NCI-H2029 (cell line): ENCODE data around the gene EMC1.
"Not testable (repeated sequence)": the region's sequence is repeated elsewhere in the genome, so short reads cannot be mapped to it uniquely, and the experiment has no call there.

Experiments used
- DNase-seq: peaks from one replicate; lab custom pipeline; 2025; lab: John Stamatoyannopoulos, UW

Gene EMC1

GRCh38 chr1:19216585-19216984 is 34.7 kb downstream of the EMC1 start:
- not testable (repeated sequence) for DNase-seq

- no peak for DNase-seq
These were observed 37.7 kb downstream of the EMC1 start for GRCh38 chr1:19213580-19213979.

GRCh38 chr1:19212167-19212566 is 39.2 kb downstream of the EMC1 start:
- no peak for DNase-seq

DNA sequence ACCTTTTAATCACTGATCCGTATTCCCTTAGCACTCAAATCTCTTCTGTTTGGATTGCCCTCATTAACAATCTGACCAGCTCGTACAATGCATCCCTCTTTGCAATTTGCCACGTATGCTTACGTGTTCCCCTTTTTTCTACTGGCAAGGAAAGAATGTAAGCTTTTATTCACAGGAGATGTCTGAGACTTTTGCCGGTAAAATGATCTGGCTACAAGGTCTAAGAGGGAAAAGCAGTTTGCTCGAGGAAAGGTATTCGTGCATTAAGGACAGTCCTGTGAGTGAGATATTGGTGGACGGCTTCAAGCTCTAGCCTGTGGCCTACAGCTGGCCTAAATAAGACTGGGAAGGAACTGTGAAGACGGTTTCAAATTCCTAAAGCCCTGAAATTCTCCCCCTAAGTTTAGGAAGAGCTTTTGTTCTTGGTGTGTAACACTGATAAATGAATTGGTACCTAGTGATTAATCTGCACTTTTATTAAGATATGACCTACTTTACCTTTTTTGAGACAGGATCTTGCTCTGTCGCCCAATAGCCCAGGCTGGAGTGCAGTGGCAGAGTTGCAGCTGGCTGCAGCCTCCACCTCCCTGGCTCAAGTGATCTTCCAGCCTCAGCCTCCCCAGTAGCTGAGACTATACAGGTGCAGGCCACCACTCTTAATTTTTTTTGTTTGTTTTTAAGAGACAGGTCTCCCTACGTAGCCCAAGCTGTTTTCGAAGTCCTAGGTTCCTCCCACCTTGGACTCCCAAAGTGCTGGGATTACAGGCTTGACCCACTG is 40.4 kb downstream of the EMC1 start:
- no peak for DNase-seq

- peak; percentile 94 for DNase-seq
These were observed 41.1 kb downstream of the EMC1 start, which contains the start of gene UBR4 for GRCh38 chr1:19209990-19210771. UBR4 (minus strand) TSS chr1:19210266; CDS start chr1:19210248, 18 bp downstream.

GRCh38 chr1:19209439-19209989 is 41.8 kb downstream of the EMC1 start:
- DNase-seq, result no peak

GRCh38 chr1:19208710-19209438 is 42.5 kb downstream of the EMC1 start:
- DNase-seq, result no peak

- DNase-seq, result no peak
These were observed 44.4 kb downstream of the EMC1 start for GRCh38 chr1:19206947-19207346.

- DNase-seq, result no peak
These were observed 45.5 kb downstream of the EMC1 start for GRCh38 chr1:19205845-19206244.

- DNase-seq, result no peak
These were observed 45.9 kb downstream of the EMC1 start for GRCh38 chr1:19205403-19205802.

GRCh38 chr1:19204446-19205266 is 46.7 kb downstream of the EMC1 start:
- DNase-seq, result no peak

- peak; percentile 12 for DNase-seq
These were observed 47.9 kb downstream of the EMC1 start for GRCh38 chr1:19203440-19203839.

DNA sequence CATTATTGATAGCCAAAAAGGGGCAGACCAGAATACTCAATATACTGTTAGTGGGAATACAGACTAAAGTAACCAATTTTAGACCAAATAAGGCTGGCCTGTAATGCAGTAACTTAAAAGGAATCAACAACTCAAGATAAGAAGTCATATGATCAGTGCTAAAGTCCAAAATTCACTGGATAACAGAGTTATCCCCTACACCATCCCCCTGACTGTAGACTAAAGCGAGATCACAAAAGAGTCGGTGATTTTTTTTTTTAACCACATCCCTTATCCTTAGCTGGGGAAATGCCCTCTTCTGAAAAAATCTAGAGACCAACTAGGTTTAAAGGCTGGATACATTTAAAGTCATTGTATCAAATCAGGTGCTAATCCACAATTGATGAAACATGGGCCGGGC is 48.9 kb downstream of the EMC1 start:
- no peak for DNase-seq

DNA sequence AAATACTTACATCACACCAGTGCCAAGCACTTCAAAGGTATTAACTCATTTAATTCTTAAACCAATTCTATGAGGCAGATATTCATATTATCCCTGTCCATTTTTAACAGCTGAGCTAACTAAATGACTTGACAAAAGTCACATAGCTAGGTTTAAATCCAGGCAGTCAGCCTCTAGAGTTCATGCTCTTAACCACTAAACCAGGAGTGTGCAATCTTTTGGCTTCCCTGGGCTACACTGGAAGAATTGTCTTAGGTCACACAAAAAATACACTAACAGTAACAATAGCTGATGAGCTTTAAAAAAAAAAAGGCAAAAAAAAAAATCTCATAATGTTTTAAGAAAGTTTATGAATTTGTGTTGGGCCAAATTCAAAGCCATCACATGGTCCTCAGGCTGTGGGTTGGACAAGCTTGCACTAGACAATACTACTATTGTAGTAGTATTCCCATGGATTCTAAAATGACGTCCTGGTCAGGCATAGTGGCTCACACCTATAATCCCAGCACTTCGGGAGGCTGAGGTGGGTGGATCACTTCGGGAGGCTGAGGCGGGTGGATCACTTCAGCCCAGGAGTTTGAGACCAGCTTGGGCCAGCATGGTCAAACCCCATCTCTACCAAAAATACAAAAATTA is 51.2 kb downstream of the EMC1 start:
- no peak for DNase-seq

- DNase-seq, result no peak
These were observed 51.9 kb downstream of the EMC1 start for GRCh38 chr1:19199329-19199968.

DNA sequence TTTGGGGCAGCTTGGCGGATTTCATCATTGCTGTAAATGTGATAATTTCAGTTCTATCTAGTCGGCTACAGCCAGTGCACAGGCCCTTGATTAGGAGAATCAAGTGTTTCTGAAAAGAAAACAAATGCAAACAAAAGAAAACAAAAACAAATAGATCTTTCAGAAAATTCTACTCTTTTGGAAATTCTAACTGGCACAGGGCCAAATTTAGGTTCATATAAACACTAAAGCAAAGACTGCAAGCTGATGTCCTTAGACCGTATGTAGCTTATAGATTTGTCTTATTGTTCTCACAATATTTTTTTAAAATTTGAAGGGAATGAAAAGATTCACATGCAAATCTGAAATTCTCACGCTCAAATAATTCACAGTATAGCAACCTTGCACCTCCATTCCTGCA is 52.5 kb downstream of the EMC1 start:
- DNase-seq, result no peak

DNA sequence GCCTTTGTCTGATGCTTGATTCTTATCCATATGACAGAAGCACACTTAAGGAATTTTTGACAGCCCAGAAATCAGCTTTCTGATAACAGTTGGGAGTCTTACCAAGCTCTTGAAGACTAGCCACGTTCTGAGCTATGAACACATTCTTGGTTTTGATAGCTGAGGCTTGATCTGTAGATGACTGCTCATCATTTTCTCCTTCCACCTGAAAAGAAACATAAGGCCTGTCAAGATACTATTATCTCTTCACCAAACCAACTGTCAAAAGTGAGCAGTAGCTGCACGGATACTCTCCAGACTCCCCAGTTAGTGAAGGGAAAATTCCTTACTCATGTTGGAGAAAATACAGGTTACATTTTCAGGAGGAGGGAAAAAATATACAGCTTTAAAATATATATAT is 53.5 kb downstream of the EMC1 start:
- no peak for DNase-seq

- DNase-seq, result no peak
These were observed 55.0 kb downstream of the EMC1 start for GRCh38 chr1:19196331-19196730.

- no peak for DNase-seq
These were observed 58.3 kb downstream of the EMC1 start for GRCh38 chr1:19193004-19193403.

- DNase-seq, result no peak
These were observed 59.5 kb downstream of the EMC1 start for GRCh38 chr1:19191811-19192210.
